ENCODE results near the gene RPS19. TPM values are rescaled to one million over a fixed set of nuclear protein-coding genes. Genes with fewer than 3 reads are reported as not detected.
A peak's percentile ranks its signal among the peaks of the same experiment; 100 is the strongest.

RPS19 gene
- polyA plus RNA-seq, 4 donors, result 2,031 to 3,349 (median 2,770) TPM

DNA sequence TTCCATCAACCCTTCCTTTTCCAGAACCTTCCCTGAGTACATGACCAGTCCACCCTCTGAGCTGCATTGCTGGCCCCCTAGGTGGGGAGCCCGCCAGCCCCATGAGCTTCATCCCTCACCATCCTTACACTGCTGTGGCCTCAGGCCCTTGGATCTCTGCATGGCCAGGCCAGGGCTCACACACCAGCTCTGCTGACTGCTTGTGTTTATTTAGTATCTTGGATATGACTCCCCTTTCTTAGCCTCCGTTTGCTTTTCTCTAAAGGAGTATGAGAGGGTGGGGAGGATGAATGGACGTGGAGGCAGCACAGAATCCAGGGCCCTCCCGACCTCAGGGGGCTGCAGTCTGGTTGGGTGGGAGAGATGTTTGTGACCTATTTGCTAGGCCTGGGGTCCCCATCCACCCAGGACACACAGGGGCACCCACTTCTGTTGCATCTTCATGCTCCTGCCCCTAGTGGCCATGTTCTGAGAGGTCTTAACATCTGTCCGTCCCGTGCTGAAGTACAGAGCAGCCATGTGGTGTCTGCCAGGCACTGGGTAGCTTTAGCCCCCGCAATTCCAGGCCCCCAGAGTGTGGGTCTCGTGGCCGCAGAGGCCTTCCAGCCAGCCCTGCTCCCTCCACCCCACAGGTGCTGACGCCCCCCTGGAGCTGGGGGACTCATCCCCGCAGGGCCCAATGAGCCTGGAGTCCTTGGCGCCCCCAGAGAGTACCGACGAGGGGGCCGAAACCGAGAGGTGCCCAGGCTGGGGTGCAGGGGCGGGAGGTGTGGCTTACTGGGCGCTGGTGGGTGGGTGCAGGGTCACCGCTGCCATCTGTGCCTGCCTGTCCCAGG lies 35.9 kb downstream of the RPS19 start:
- Histone ChIP-seq H3K27me3 (ENCODE audit: control insufficient read depth in 3 of 3, insufficient read depth in 3 of 3, low read length in 3 of 3) (no peaks in the 10 kb centered on the region), H3K4me3 (ENCODE audit: low read depth in 1 of 3, low read length in 3 of 3) (no peak overlapping the region), H3K36me3 (ENCODE audit: control insufficient read depth in 3 of 3, insufficient read depth in 2 of 3, low read depth in 1 of 3, low read length in 3 of 3) (peaks cover 10 to 73% (median 24%) of the 10 kb centered on the region in 3 donors), H3K4me1 (ENCODE audit: control insufficient read depth in 3 of 3, insufficient read depth in 2 of 3, low read depth in 1 of 3, low read length in 2 of 3) (no peaks in the 10 kb centered on the region), H3K27ac (ENCODE audit: low read depth in 1 of 3, low read length in 2 of 3) (no peak overlapping the region), H3K9me3 (ENCODE audit: control insufficient read depth in 2 of 2, insufficient read depth in 1 of 2, low read depth in 1 of 2, low read length in 1 of 2) (no peaks in the 10 kb centered on the region)
- no peak for DNase-seq
- WGBS, 3 donors, result 81 to 89% (median 82%) methylated on average over 11 to 19 of the region's 19 CpGs
- FAIRE-seq, result no peak

DNA sequence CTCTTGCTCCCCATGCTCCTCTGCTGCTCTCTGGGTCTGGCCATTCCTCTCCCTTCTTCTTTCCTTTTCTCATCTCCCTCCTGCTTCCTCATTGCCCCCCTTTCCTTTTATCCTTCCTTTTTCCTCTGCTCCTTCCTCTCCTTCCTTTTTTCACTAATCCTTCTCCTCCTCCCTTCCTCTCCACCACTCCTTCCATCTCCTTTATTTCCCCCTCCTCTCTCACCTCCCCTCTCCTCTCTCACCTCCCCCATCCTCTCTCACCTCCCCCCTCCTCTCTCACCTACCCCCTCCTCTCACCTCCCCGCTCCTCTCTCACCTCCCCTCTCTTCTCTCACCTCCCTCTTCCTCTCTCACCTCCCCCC lies 36.5 kb downstream of the RPS19 start:
- H3K36me3 ChIP-seq (ENCODE audit: control insufficient read depth in 3 of 3, insufficient read depth in 2 of 3, low read depth in 1 of 3, low read length in 3 of 3), result peaks cover 10 to 74% (median 24%) of the 10 kb centered on the region in 3 donors
- 91 to 100% (median 94%) methylated on average over 1 of the region's 1 CpG for WGBS, 3 donors

DNA sequence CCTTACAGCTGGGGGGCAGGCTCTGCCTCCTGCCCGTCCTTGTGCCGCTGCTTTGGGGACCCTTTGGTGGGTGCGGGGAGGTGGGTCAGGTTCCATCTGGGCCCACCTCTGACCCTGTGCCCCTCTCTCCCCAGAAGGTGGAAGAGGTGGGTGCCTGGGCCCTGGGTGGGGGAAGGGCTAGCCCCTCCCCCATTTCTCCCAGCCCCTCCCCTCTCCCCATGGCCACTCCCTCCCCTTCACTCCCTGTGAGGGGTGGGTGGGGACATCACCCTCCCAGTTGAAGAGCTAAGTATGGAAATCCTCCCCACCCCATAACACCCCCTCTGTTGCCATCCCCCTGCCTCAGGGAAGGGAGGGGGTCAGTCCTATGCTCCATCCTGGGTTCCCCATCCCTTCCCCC lies 37.1 kb downstream of the RPS19 start:
- Histone ChIP-seq H3K27me3 (ENCODE audit: control insufficient read depth in 3 of 3, insufficient read depth in 3 of 3, low read length in 3 of 3) (no peaks in the 10 kb centered on the region), H3K4me3 (ENCODE audit: low read depth in 1 of 3, low read length in 3 of 3) (no peak overlapping the region), H3K4me1 (ENCODE audit: control insufficient read depth in 3 of 3, insufficient read depth in 2 of 3, low read depth in 1 of 3, low read length in 2 of 3) (no peaks in the 10 kb centered on the region), H3K9me3 (ENCODE audit: control insufficient read depth in 2 of 2, insufficient read depth in 1 of 2, low read depth in 1 of 2, low read length in 1 of 2) (no peaks in the 10 kb centered on the region), H3K27ac (ENCODE audit: low read depth in 1 of 3, low read length in 2 of 3) (no peak overlapping the region), H3K36me3 (ENCODE audit: control insufficient read depth in 3 of 3, insufficient read depth in 2 of 3, low read depth in 1 of 3, low read length in 3 of 3) (peaks cover 16 to 74% (median 29%) of the 10 kb centered on the region in 3 donors)
- WGBS, 3 donors, result 94 to 100% (median 100%) methylated on average over 1 to 3 of the region's 3 CpGs
- FAIRE-seq (no peak), DNase-seq (no peak)

More for the DNA sequence above, 36.5 kb downstream of the RPS19 start:
- H3K27me3 ChIP-seq (ENCODE audit: control insufficient read depth in 3 of 3, insufficient read depth in 3 of 3, low read length in 3 of 3), result no peaks in the 10 kb centered on the region
- H3K4me1 ChIP-seq (ENCODE audit: control insufficient read depth in 3 of 3, insufficient read depth in 2 of 3, low read depth in 1 of 3, low read length in 2 of 3), result no peaks in the 10 kb centered on the region
- H3K27ac ChIP-seq (ENCODE audit: low read depth in 1 of 3, low read length in 2 of 3), result no peak overlapping the region
- no peaks in the 10 kb centered on the region for H3K9me3 ChIP-seq (ENCODE audit: control insufficient read depth in 2 of 2, insufficient read depth in 1 of 2, low read depth in 1 of 2, low read length in 1 of 2)
- H3K4me3 ChIP-seq (ENCODE audit: low read depth in 1 of 3, low read length in 3 of 3), result no peak overlapping the region
- FAIRE-seq (no peak), DNase-seq (no peak)

GRCh38 chr19:41897820-41898219 lies 37.8 kb downstream of the RPS19 start:
- Histone ChIP-seq H3K4me3 (ENCODE audit: low read depth in 1 of 3, low read length in 3 of 3) (no peak overlapping the region), H3K27me3 (ENCODE audit: control insufficient read depth in 3 of 3, insufficient read depth in 3 of 3, low read length in 3 of 3) (no peaks in the 10 kb centered on the region), H3K9me3 (ENCODE audit: control insufficient read depth in 2 of 2, insufficient read depth in 1 of 2, low read depth in 1 of 2, low read length in 1 of 2) (no peaks in the 10 kb centered on the region), H3K4me1 (ENCODE audit: control insufficient read depth in 3 of 3, insufficient read depth in 2 of 3, low read depth in 1 of 3, low read length in 2 of 3) (no peaks in the 10 kb centered on the region), H3K36me3 (ENCODE audit: control insufficient read depth in 3 of 3, insufficient read depth in 2 of 3, low read depth in 1 of 3, low read length in 3 of 3) (peaks cover 21 to 74% (median 34%) of the 10 kb centered on the region in 3 donors), H3K27ac (ENCODE audit: low read depth in 1 of 3, low read length in 2 of 3) (no peak overlapping the region)
- WGBS, 3 donors, result 89 to 93% (median 90%) methylated on average over 24 of the region's 24 CpGs
- no peak for DNase-seq
- FAIRE-seq, result no peak

DNA sequence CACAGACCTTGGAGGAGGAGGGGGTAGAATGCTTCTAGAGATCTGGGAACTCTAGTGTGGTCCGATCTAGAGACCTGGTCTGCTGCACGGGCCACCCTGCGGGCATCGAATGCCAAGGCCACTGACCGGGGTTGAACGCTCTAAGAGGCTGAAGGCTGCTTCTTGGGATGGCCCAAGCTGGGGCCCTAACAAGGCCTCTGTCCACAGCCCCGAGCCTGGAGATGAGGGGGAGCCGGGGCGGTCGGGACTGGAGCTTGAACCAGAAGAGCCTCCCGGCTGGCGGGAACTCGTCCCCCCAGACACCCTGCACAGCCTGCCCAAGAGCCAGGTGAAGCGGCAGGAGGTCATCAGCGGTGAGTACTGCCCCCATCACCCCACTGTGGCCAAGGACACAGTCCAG lies 38.2 kb downstream of the RPS19 start:
- Histone ChIP-seq H3K9me3 (ENCODE audit: control insufficient read depth in 2 of 2, insufficient read depth in 1 of 2, low read depth in 1 of 2, low read length in 1 of 2) (no peaks in the 10 kb centered on the region), H3K4me1 (ENCODE audit: control insufficient read depth in 3 of 3, insufficient read depth in 2 of 3, low read depth in 1 of 3, low read length in 2 of 3) (peaks cover 0 to under 1% (median 0%) of the 10 kb centered on the region in 3 donors), H3K4me3 (ENCODE audit: low read depth in 1 of 3, low read length in 3 of 3) (no peak overlapping the region), H3K36me3 (ENCODE audit: control insufficient read depth in 3 of 3, insufficient read depth in 2 of 3, low read depth in 1 of 3, low read length in 3 of 3) (peaks cover 23 to 74% (median 37%) of the 10 kb centered on the region in 3 donors), H3K27ac (ENCODE audit: low read depth in 1 of 3, low read length in 2 of 3) (no peak overlapping the region), H3K27me3 (ENCODE audit: control insufficient read depth in 3 of 3, insufficient read depth in 3 of 3, low read length in 3 of 3) (no peaks in the 10 kb centered on the region)
- DNase-seq (no peak), FAIRE-seq (no peak)
- 91 to 95% (median 95%) methylated on average over 12 to 15 of the region's 15 CpGs for WGBS, 3 donors

DNA sequence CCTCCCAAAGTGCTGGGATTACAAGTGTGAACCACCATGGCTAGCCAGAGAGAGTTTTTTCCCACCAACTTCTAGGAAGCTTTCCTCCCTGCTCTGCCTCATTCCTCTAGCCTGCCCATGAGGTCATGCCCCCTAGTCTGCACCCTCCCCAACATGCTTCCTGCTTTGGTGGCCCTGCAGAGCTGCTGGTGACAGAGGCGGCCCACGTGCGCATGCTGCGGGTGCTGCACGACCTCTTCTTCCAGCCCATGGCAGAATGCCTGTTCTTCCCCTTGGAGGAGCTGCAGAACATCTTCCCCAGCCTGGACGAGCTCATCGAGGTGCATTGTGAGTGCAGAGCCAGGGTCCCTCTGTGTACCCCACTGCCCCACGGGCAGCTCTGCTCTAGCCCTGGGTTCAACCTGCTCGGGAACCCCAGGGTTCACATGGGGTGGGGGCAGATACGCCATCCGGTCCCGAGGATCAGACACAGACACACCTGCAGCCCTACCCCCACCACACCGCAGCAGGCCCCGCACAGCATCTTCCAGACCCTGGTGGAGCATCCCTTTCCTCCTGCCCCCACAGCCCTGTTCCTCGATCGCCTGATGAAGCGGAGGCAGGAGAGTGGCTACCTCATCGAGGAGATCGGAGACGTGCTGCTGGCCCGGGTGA lies 41.8 kb downstream of the RPS19 start:
- WGBS, 3 donors, result 92 to 94% (median 93%) methylated on average over 21 of the region's 21 CpGs
- no peak for FAIRE-seq
- H3K4me1 ChIP-seq (ENCODE audit: control insufficient read depth in 3 of 3, insufficient read depth in 2 of 3, low read depth in 1 of 3, low read length in 2 of 3), result peaks cover 0 to 25% (median 0%) of the 10 kb centered on the region in 3 donors
- DNase-seq, result no peak
- H3K9me3 ChIP-seq (ENCODE audit: control insufficient read depth in 2 of 2, insufficient read depth in 1 of 2, low read depth in 1 of 2, low read length in 1 of 2), result no peaks in the 10 kb centered on the region
- H3K27ac ChIP-seq (ENCODE audit: low read depth in 1 of 3, low read length in 2 of 3), result no peak overlapping the region
- H3K4me3 ChIP-seq (ENCODE audit: low read depth in 1 of 3, low read length in 3 of 3), result no peak overlapping the region
- no peaks in the 10 kb centered on the region for H3K27me3 ChIP-seq (ENCODE audit: control insufficient read depth in 3 of 3, insufficient read depth in 3 of 3, low read length in 3 of 3)
- peaks cover 34 to 83% (median 35%) of the 10 kb centered on the region in 3 donors for H3K36me3 ChIP-seq (ENCODE audit: control insufficient read depth in 3 of 3, insufficient read depth in 2 of 3, low read depth in 1 of 3, low read length in 3 of 3)

GRCh38 chr19:41902594-41902993 lies 42.5 kb downstream of the RPS19 start:
- Histone ChIP-seq H3K9me3 (ENCODE audit: control insufficient read depth in 2 of 2, insufficient read depth in 1 of 2, low read depth in 1 of 2, low read length in 1 of 2) (no peaks in the 10 kb centered on the region), H3K36me3 (ENCODE audit: control insufficient read depth in 3 of 3, insufficient read depth in 2 of 3, low read depth in 1 of 3, low read length in 3 of 3) (peaks cover 30 to 85% (median 36%) of the 10 kb centered on the region in 3 donors), H3K4me1 (ENCODE audit: control insufficient read depth in 3 of 3, insufficient read depth in 2 of 3, low read depth in 1 of 3, low read length in 2 of 3) (peaks cover 0 to 25% (median 0%) of the 10 kb centered on the region in 3 donors), H3K27me3 (ENCODE audit: control insufficient read depth in 3 of 3, insufficient read depth in 3 of 3, low read length in 3 of 3) (no peaks in the 10 kb centered on the region), H3K27ac (ENCODE audit: low read depth in 1 of 3, low read length in 2 of 3) (no peak overlapping the region), H3K4me3 (ENCODE audit: low read depth in 1 of 3, low read length in 3 of 3) (no peak overlapping the region)
- FAIRE-seq (no peak), DNase-seq (no peak)
- 90 to 95% (median 94%) methylated on average over 17 of the region's 17 CpGs for WGBS, 3 donors

DNA sequence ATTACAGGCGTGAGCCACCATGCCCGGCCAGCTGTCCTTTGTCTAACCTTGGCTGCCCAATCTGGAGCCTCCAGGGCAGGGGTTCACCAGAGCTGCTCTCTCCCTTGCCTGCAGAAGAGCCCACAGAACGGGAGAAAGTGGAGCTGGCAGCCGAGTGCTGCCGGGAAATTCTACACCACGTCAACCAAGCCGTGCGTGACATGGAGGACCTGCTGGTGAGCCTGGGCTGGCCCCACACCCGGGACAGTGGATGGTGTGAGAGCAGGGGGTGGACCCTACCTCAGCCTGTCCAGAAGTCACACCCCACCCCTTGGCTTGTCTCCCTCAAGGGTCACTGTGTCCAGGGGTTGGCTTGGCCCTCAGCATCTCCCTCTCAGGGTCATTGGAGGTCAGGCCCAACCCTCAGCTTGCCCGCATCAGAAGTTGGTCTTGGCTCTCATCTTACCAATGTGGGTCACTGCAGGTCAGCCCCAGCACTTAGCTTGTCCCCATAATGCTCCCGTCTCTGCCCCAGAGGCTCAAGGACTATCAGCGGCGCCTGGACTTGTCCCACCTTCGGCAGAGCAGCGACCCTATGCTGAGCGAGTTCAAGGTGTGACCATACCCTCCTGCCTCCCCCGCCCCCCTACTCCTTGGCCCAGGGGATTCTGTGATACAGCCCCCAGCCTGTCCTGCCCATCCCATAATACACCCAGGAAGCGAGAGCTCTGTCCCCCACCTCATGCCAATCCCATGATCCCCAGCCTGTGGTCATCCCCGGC lies 43.3 kb downstream of the RPS19 start:
- H3K36me3 ChIP-seq (ENCODE audit: control insufficient read depth in 3 of 3, insufficient read depth in 2 of 3, low read depth in 1 of 3, low read length in 3 of 3), result peaks cover 26 to 80% (median 36%) of the 10 kb centered on the region in 3 donors
- H3K4me3 ChIP-seq (ENCODE audit: low read depth in 1 of 3, low read length in 3 of 3), result no peak overlapping the region
- H3K27me3 ChIP-seq (ENCODE audit: control insufficient read depth in 3 of 3, insufficient read depth in 3 of 3, low read length in 3 of 3), result no peaks in the 10 kb centered on the region
- no peak for DNase-seq
- no peaks in the 10 kb centered on the region for H3K9me3 ChIP-seq (ENCODE audit: control insufficient read depth in 2 of 2, insufficient read depth in 1 of 2, low read depth in 1 of 2, low read length in 1 of 2)
- no peak for FAIRE-seq
- 83 to 88% (median 86%) methylated on average over 19 of the region's 19 CpGs for WGBS, 3 donors
- H3K4me1 ChIP-seq (ENCODE audit: control insufficient read depth in 3 of 3, insufficient read depth in 2 of 3, low read depth in 1 of 3, low read length in 2 of 3), result peaks cover 0 to 25% (median 0%) of the 10 kb centered on the region in 3 donors
- H3K27ac ChIP-seq (ENCODE audit: low read depth in 1 of 3, low read length in 2 of 3), result peak overlapping the region in 2 of 3 donors; percentile 68 to 78
